Endometrium (tissue), 2 donors: ENCODE data around the gene TMED10.

Experiments used
- FAIRE-seq: peaks from 2 replicates; lab custom pipeline; 2012; peaks lifted over from hg19 to GRCh38; lab: Jason Lieb, UNC
- donor health status: control.
- donor health status: control.

Gene TMED10

GRCh38 chr14:75083271-75083670 is 93.1 kb downstream of the TMED10 start:
- no peak for FAIRE-seq

GRCh38 chr14:75081660-75082229 is 94.7 kb downstream of the TMED10 start:
- no peak for FAIRE-seq
